Stimulated activated CD8-positive, alpha-beta memory T cell treated with anti-CD3 and anti-CD28 coated beads, Interleukin-15, amount 100 ng/mL, for 48 hours (primary cell): Measurements from ENCODE around the gene SERPINE2.

Source experiments
- DNase-seq, 2 donors: peaks; one replicate each; pipeline ENCODE4 v3.0.0-alpha.2; 2020; ENCODE audit warnings: low read depth in 2 of 2

The SERPINE2 gene

GRCh38 chr2:224039080-224039769 lies at the start of gene SERPINE2:
TSS of gene SERPINE2 (minus strand) at chr2:224039286. CDS start at chr2:224001900, 37,386 bp downstream.
- peak; percentile 29 to 48 for DNase-seq

GRCh38 chr2:224086226-224086914 lies 47.3 kb upstream of the SERPINE2 start:
- no peak for DNase-seq

GRCh38 chr2:224085811-224086210 lies 46.7 kb upstream of the SERPINE2 start:
- DNase-seq, result no peak

- DNase-seq, result no peak
Measured at GRCh38 chr2:224085246-224085645, 46.2 kb upstream of the SERPINE2 start.

- DNase-seq, result no peak
Measured at GRCh38 chr2:224084266-224084892, 45.3 kb upstream of the SERPINE2 start.

GRCh38 chr2:224083638-224084037 lies 44.6 kb upstream of the SERPINE2 start:
- DNase-seq, result no peak

GRCh38 chr2:224078656-224079055 lies 39.6 kb upstream of the SERPINE2 start:
- no peak for DNase-seq

GRCh38 chr2:224077773-224078507 lies 38.9 kb upstream of the SERPINE2 start:
- no peak for DNase-seq

GRCh38 chr2:224075588-224075987 lies 36.5 kb upstream of the SERPINE2 start:
- DNase-seq, result no peak

GRCh38 chr2:224073676-224074075 lies 34.6 kb upstream of the SERPINE2 start:
- DNase-seq, result no peak

GRCh38 chr2:224072541-224073188 lies 33.6 kb upstream of the SERPINE2 start:
- no peak for DNase-seq

- DNase-seq, result no peak
Measured at GRCh38 chr2:224069172-224069571, 30.1 kb upstream of the SERPINE2 start.

- DNase-seq, result no peak
Measured at GRCh38 chr2:224063298-224063648, 24.2 kb upstream of the SERPINE2 start.

- no peak for DNase-seq
Measured at GRCh38 chr2:224062481-224063297, 23.6 kb upstream of the SERPINE2 start.

- no peak for DNase-seq
Measured at GRCh38 chr2:224060783-224061482, 21.8 kb upstream of the SERPINE2 start.

GRCh38 chr2:224059178-224059577 lies 20.1 kb upstream of the SERPINE2 start:
- DNase-seq, result no peak

- no peak for DNase-seq
Measured at GRCh38 chr2:224058048-224058775, 19.1 kb upstream of the SERPINE2 start.

GRCh38 chr2:224056889-224057288 lies 17.8 kb upstream of the SERPINE2 start:
- no peak for DNase-seq

- DNase-seq, result no peak
Measured at GRCh38 chr2:224055101-224055500, 16.0 kb upstream of the SERPINE2 start.

GRCh38 chr2:224046752-224047151 lies 7.7 kb upstream of the SERPINE2 start:
- DNase-seq, result no peak
